Myocyte (in vitro differentiated cells): Measurements from ENCODE around the gene ASPA. TPM values are rescaled to one million over a fixed set of nuclear protein-coding genes. Genes with fewer than 3 reads are reported as not detected.
"Not testable (repeated sequence)": the region's sequence is repeated elsewhere in the genome, so short reads cannot be mapped to it uniquely, and the experiment has no call there.

Experiments
- DNase-seq: peaks from one replicate; pipeline ENCODE4 v3.0.0-alpha.2; 2012; ENCODE audit warnings: low read depth
- total RNA-seq: library from RNA; depleted of rRNA; stranded (reverse); fragments of >200 nt; gene quantifications from 2 replicates; pipeline ENCODE4 v1.2.3, GENCODE V29; 2014

The ASPA gene
- total RNA-seq, 1 donor from 2014 or later: 0.03 TPM

- no peak for DNase-seq
Measured at GRCh38 chr17:3507071-3507470, 31.3 kb downstream of the ASPA start.

- DNase-seq: no peak
Measured at GRCh38 chr17:3507869-3508268, 32.1 kb downstream of the ASPA start.

GRCh38 chr17:3510090-3510489, 34.3 kb downstream of the ASPA start:
- DNase-seq: no peak

DNA sequence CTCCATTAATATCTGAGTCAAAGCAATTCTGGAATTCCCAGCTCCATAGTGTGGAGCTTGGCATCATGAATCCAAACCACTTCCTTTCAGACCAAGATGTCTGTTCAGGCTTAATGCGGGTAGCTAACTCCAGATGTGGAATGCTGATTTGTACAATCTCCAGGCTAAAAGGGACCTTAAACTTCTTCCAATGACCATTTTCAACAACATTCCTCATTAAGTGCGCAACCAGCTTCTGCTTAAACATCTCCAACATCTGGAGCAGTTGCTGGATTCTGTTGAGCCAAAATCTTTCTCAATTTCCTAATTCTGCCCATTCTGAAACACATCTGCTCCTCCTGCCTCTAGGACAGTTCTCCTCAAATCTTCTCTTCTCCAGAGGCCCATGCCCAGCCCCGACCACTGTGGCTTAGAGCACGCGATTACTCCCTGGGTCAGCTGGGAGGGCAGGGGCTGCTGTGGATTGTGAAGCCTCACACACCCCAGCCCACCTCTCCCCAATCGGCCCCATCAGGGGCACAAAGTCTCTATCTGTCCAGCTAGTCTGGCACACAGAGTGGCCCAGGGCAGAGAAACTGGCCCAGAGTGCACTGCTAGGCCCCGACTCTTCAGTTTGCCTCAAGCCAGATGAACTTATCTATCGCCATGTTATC, 36.2 kb downstream of the ASPA start:
- DNase-seq: no peak

DNA sequence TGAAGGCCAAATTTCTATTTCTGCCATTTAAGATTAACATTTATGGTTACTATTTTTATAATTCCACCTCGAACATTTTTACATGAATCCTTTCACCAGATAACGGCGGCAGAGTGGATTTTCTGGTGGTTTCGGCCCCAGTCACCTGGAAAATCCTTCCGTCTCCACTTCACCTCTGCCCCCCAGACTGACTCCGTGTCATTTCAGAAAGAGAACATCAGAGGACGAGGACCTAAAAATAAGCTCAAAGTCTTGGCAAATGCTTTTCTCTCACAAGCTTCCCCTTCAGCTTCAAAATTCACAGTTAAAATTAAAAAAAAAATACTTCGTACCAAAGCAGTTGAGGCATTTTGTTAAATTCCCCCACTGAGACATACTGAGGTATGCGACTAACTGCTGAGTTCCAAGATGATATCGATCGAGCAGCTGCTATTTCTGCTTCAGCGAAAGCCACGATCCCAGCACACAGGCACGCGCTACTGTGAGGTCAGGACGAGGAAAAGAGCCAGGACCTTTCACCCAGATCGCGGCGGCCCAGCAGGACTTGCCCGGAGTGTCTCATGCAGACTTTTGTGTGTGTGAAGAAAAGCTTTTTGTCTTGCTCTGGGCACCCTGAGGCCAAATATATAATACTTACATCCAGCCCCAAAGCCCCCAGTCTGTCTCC, 36.8 kb downstream of the ASPA start:
- peak; percentile 73 for DNase-seq

GRCh38 chr17:3513305-3514035, 37.7 kb downstream of the ASPA start:
- DNase-seq: no peak

DNA sequence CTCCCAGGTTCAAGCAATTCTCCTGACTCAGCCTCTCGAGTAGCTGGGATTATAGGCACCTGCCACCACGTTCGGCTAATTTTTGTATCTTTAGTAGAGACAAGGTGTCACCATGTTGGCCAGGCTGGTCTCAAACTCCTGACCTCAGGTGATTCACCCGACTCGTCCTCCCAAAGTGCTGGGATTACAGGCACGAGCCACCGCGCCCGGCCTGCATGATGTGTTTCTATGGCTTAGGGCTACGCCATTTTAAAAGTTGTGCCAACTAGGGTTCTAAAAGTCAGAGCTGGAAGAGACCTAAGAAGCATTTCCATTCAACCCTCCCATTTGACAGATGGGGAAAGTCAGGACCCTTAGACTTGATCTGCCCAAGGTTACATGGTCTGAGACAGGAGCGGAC, 38.4 kb downstream of the ASPA start:
- DNase-seq: not testable (repeated sequence)

DNA sequence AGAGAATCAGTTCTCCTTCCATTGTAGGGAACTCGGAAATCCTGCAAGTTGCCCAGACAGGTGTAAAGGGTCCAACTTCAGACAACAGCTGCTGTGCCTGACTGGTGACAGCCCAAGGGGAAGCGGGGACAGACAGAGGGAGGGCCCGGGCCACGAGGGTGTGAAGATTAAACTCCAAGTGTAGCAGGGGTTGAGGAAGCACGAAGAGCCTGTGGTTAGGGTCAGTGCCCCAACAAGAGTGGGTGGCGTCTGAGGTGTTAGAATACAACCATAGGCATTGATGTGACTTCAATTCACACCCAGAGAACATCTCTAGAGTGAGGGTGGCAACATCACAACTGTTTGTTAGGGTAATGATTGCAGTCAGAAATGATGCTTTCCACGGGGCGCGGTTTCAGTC, 39.1 kb downstream of the ASPA start:
- no peak for DNase-seq

DNA sequence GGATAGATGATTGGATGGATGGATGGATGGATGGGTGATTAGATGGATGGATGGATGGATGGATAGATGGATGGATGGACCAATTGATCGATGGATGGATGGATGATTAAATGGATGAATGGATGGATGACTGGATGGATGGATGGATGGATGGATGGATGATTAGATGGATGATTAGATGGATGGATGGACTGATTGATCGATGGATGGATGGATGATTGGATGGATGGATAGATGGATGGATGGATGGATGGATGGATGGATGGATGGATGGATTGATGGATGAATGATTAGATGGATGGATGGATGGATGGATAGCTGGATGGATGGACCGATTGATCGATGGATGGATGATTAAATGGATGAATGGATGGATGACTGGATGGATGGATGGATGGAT, 43.7 kb downstream of the ASPA start:
- not testable (repeated sequence) for DNase-seq

GRCh38 chr17:3524024-3524423, 48.2 kb downstream of the ASPA start:
- no peak for DNase-seq

- no peak for DNase-seq
Measured at GRCh38 chr17:3526491-3526890, 50.7 kb downstream of the ASPA start.

- DNase-seq: no peak
Measured at GRCh38 chr17:3526971-3527370, 51.2 kb downstream of the ASPA start.

GRCh38 chr17:3527468-3527867, 51.7 kb downstream of the ASPA start:
- DNase-seq: no peak

- DNase-seq: no peak
Measured at GRCh38 chr17:3527896-3528295, 52.1 kb downstream of the ASPA start.

GRCh38 chr17:3528403-3528851, 52.6 kb downstream of the ASPA start:
- DNase-seq: no peak

- no peak for DNase-seq
Measured at GRCh38 chr17:3528880-3529511, 53.2 kb downstream of the ASPA start.

DNA sequence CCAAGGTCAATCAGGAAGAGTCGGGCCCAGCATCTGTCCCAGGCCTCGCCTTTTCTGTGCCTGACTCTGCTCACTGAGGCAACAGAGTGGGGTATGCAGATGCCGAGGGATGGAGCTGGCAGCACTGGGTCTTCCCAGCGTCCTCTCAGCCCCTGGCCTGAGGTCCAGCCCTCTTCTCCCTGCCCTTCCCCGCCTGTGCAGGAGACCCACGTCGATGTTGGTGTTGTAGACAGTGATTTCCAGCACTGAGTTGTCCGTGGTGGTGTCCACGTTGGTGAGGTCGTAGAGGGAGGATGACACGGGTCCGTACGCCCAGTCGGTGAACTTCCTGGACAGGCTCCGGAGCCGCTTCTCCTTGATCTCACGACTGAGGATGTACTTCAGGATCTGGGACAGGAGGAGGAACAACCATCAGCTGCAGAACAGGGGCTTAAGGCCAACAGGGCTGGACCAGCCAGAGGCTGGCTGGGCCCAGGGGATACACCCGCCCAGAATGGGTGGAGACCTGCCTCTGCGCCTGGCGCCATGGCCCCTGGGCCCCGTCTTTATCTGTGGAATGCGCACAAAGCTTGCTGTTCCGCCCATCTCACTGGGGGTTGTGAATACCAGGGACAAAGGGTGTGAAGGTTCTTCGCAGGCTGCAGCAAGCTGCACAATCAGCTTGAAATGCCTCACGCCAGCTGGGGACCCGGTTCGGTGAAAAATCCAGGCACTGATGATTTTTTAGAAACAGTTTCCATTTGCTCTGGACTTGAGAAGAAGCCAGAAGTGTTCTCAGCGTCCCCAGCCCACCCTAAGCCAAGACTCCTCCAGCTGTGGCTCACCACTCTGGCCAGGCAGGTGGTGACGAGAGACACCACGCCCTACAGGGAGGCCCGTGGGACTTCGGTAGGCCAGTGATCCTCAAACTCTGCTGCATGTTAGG, 54.3 kb downstream of the ASPA start:
- peak; percentile 22 for DNase-seq

DNA sequence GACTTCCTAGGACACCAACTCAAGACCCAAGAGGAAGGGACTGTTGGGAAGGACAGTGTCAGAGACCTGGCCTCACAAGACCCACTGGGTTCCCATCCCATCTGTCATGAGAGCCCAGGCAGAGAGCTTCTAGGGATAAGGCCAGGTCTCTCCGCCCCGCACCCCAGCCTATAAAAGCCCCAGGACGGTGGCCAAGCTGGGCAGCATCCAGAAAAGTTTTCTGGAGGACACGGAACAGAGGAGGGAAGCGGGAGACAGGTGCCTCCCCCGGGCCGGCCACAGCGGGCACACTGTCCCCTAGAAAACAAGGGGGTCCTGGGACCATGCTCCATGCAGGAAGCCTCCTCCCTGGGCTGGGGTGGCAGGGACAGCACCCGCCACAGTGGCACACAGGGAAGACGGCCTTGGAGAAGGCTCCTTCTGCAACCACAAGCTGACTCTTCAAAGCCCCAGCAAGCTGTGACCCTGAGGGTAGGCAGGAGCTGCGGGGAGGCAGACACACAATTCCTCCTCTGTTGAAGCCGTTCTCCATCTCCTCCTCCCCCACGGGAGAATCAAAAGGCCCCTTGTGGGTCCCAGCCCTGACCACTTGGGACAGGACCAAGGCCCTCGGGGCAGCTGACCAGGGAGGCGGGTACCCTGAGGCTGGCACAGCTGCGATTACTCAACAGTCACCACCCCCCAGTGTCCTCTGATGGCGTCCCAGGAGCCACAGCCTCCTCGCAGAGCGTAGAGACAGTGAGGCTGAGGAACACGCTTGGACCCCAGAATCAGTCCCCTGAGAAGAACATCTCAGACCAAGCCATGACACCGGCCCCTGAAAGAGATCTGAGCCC, 55.7 kb downstream of the ASPA start:
- DNase-seq: peak; percentile 77

GRCh38 chr17:3532106-3532858, 56.5 kb downstream of the ASPA start:
- DNase-seq: no peak
